WI38 (cell line): ENCODE data around the gene ADRA2C.

Experiments used
- H3K4me3 ChIP-seq: 2 replicates; pipeline ENCODE4 v1.5.1; 2011; ENCODE audit warnings: low read depth, mild to moderate bottlenecking, control low read depth, low read length
- TF ChIP-seq, protein P1 (sequence below): IDR thresholded peaks from 2 replicates; pipeline ENCODE4 v1.5.1; 2012; ENCODE audit warnings: low read depth, mild to moderate bottlenecking, control low read depth, low read length

ADRA2C gene

DNA sequence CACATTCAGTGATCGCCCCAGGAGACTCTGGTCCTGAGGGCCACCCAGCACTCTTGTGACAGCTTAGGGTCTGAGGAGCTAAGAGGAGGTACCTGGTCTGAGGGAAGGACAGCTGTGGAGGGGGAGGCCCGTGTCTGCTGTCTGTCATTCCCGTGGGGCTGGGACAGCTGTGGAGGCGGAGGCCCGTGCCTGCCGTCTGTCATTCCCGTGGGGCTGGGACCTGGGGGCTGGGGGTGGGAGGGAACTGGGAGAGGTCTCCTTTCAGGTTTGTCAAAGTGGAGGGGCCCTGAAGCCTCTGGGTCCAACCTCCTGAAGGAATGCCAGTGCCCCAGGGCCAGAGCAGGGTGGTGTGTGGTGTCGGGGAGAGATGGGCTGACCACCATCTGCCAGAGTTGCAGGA lies 45.0 kb upstream of the ADRA2C start:
- TF ChIP-seq, protein P1, sequence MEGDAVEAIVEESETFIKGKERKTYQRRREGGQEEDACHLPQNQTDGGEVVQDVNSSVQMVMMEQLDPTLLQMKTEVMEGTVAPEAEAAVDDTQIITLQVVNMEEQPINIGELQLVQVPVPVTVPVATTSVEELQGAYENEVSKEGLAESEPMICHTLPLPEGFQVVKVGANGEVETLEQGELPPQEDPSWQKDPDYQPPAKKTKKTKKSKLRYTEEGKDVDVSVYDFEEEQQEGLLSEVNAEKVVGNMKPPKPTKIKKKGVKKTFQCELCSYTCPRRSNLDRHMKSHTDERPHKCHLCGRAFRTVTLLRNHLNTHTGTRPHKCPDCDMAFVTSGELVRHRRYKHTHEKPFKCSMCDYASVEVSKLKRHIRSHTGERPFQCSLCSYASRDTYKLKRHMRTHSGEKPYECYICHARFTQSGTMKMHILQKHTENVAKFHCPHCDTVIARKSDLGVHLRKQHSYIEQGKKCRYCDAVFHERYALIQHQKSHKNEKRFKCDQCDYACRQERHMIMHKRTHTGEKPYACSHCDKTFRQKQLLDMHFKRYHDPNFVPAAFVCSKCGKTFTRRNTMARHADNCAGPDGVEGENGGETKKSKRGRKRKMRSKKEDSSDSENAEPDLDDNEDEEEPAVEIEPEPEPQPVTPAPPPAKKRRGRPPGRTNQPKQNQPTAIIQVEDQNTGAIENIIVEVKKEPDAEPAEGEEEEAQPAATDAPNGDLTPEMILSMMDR: no peak
- no peak overlapping the region for H3K4me3 ChIP-seq

DNA sequence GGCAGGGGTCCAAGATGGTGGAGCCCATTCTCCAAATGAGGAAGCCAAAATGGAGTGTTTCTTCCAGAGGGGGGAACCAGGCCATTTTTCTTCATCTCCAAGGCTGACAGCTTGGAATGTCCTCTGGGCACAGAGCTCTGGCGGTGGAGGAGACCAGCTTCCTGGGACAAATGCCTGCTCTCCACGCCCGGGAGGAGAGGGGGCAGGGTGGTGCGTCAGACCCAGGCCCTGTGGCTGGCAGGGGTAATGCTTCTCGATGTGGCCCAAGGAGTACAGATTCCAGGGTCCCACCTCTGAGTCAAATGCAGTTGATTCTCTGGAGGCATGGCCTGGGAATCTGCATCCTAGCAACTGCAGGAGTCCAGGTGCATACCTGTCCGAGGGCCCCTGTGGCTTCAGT lies 44.6 kb upstream of the ADRA2C start:
- H3K4me3 ChIP-seq: no peak overlapping the region
- TF ChIP-seq, protein P1: no peak

DNA sequence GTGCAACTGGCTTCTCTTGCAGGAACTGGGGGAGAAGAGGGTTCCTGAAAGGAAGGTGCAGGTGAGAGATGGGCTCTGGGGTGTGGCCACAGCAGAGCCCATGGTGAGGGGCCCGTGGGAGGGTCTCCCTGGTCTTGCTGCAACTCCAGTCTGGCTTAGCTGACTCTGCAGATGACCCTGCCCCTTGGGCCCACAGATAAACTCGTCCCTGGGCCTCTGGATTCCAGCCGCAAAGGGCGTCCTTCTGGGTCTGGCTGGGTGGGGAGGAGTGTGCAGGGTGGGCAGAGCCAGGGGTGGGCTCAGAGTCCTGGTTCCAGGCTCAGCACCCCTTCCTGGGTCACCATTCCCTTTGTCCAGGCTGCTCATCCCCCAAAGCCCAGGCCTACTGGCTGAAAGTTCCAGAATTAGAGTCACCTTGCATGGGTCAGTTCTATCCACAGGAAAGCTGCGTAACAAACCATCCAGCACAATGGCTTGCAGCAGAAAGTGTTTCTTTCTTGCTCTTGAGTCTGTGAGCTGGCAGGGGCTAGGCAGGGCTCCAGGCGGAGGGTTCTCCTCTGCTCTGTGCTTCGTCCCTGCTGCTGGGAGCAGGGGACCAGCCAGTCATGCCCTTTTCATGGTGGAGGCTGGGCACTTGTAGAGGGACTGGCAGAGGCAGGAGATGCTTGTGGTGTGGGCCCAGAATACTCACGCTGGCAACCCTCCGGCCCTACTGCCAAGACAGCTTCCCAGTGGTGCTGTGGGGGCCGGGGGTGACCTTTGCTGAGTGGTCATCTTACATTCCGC lies 43.5 kb upstream of the ADRA2C start:
- TF ChIP-seq, protein P1: no peak
- no peak overlapping the region for H3K4me3 ChIP-seq

DNA sequence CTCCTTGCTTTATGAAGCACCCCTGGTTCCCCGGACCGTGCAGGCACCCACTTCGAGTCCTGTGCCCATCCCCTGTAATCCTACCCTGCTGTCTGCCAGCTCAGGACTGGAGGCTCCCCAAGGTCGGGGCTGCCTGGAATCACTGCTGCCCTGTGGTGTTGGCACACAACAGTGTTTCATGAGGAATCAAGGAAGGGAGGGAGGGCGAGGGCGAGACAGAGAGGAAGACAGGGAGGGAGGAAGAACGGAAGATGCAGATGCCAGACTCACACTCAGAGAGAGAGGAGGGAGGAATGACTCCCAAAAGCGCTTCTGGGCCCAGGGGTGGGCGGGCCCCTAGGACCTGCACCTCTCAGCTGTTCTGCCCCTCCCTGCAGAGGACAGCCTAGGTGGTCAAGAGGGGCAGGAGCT lies 42.9 kb upstream of the ADRA2C start:
- no peak overlapping the region for H3K4me3 ChIP-seq
- TF ChIP-seq, protein P1: no peak

DNA sequence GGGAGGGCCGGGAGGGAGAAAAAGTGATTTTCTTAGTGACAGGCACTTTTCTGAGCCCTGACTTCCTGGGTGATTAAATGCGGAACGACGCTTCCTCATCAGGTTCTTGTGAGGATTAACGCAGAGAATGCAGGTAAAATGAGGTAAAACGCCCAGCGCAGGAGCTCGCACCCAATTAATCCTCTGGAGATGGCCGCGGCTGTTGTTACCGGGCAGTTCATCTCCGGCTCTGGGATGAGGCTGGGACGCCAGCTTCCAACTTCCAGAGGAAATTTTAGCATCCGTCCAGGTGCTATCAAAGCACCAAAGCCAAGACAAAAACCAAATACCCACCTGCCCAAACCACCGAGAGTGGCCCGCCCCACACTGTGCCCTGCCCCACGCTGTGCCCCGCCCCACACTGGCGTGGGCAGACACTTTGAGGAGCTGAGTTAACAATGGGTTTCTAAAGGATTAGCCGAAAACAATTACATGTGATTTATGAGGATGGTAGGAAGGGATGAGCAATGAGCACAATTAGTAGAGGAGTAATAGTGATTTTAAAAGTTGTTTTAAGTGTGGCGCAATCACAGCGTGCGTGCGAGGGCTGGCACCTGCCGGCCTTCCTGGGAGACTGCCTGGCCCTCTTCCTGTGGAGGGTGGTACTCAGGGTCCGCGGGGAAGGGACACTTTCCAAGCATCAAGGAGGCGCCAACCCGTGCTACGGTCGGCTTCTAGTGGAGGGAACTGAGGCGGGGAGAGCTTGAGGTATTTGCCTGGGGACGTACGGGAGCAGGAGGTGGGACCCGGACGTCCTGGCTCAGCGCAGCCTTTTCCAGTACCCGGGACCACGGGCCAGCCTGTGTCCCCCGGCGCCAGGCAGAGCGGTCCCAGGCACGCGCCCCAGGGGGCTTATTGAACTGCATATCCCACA lies 41.6 kb upstream of the ADRA2C start:
- TF ChIP-seq, protein P1: no peak
- H3K4me3 ChIP-seq: no peak overlapping the region

DNA sequence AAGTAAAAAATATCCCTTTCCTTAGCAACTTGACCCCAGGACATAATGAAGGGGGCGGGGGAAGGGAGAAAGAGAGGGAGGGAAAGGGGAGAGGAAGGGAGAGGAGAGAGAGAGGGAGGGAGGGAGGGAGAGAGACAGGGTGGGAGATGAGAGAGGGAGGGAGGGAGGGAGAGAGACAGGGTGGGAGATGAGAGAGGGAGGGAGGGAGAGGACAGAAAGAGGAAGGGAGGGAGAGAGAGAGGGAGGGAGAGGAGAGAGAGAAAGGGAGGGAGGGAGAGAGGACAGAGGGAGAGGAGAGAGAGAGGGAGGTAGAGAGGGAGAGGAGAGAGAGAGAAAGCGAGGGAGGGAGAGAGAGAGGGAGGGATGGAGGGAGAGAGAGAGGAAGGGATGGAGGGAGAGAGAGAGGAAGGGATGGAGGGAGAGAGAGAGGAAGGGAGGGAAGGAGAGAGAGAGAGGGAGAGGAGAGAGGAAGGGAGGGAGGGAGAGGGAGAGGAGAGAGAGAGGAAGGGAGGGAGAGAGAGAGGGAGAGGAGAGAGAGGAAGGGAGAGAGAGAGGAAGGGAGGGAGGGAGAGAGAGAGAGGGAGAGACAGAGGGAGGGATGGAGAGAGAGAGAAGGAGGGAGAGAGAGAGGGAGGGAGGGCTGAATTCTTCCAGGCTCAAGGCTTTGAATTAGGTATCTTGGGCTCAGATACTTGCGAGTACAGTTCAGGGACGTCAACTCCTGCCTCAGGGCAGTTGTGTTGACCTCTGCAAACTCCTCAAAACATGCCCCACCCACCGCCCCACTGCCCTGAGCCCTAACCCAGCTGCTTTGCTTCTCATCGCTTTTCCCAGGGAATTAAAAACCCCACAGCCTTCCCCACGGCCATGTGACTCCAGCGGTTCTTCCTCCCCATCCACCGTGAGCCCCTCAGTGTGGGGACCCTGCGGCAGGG lies 40.0 kb upstream of the ADRA2C start:
- no peak overlapping the region for H3K4me3 ChIP-seq

More for the DNA sequence above, 40.0 kb upstream of the ADRA2C start:
- TF ChIP-seq, protein P1: no peak
